ENCODE measurements around the gene PAPOLA.

PAPOLA gene

DNA sequence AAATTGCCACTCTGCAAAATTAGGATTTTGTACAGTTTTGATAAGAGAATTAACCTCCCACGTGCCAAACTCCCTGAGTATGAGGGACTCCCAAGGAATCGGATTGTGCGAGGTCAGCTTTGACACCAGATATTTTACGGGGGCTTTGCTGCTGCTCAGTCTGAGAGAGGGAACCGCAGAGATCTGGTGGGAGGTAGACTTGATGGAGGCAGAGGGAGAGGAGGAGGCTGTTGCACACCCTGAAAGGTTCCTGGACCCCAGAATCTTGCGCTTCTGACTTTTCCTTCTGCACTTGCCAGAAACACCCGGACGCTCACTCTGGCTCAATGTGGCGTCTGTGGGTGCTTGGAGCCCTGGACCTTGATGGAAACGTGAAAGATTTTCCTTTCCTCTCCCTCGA, 83.9 kb downstream of the PAPOLA start:
- no peak for DNase-seq (ENCODE audit: low read depth, low spot score)

- DNase-seq (ENCODE audit: low read depth, low spot score), result no peak
These were observed 85.0 kb downstream of the PAPOLA start for GRCh38 chr14:96586921-96587822.

- no peak for DNase-seq (ENCODE audit: low read depth, low spot score)
These were observed 85.7 kb downstream of the PAPOLA start for GRCh38 chr14:96587823-96588385.

GRCh38 chr14:96588410-96589257, 86.5 kb downstream of the PAPOLA start:
- DNase-seq (ENCODE audit: low read depth, low spot score), result no peak

DNA sequence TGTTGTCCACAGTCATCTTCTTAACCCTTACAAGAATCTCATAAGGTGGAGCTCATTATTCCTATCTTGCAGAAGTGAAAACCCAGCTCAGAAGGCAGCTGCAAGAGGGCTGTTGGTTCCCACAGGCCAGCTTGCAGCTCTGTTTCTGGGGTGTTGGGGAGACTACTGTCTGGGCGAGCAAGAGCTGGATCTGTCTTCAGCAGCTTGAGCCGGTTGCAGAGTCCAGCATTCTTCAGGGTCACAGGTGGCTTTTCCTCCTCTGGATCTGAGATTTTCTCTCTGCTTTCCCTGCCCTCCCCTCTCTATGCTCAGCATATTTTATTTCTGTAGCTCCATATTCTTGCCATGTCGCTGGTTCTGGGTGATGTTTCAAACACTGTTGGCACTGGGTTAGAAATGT, 87.4 kb downstream of the PAPOLA start:
- no peak for DNase-seq (ENCODE audit: low read depth, low spot score)

DNA sequence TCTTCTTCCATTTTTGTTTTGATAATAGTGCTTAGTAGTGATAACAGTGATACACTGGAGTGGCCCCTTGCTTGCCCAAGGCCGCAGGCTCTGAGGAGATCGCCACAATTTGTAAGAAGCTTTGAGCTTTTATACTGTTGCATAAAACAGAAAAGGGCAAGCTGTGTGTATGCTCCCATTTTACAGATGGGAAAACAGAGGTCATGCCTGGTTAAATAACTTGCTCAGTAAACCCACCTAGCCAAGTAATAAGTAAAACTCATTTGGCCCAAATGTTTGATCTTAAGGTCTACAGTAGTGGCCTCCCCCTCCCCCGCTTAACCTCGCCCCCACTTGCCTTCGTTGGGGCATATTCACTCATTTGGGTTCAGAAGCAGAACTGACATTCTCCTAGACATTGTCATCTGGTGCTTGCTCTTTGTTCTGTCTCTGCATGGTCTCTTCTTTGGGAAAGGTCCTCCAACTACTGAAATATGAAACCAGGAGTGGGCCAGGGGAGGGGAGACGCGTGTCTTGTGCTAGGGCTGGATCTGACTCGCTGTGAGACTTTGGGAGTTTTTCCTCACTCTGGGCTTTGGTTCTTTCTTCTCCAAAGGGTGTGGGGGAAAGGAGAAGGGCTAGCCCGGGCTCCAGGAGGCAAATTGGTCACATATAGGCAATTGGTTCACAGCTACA, 88.1 kb downstream of the PAPOLA start:
- DNase-seq (ENCODE audit: low read depth, low spot score), result no peak

DNA sequence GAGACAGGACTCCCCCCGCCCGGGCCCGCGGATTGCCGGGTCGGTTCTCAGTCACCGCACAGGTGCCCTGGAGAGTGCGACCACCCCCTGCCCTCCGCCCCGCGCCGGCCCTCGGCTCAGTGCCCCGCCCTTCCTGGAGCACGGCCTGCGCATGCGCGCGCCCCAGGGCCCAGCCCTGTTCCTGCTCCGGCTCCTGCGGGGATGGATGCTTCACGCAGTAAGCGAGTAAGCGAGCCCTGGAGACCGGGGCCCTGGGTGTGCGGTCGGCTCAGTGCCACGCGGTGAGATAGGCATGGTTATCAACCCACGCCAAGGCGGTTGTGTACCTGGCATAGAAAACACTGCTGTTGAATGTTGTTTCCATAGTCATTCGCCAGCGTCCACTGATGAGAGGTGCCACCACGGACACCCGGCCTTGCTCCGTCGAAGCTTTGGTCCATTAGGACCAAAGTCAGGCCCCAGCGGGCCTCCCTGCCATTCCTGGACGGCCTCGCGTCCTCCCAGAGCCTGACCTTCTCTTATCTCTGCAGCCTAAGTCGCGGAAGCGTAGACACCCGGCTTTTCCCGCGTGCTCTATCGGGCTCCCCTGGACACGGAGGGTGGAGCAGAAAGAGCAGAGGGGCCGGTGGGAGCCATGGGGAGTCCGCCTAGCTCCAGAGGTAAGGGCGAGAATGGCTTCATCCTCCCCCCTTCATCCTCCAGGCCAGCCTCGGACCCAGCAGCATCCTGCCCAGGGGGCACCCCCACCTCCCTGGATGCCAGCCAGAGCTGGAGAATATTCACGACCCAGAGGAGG, 90.6 kb downstream of the PAPOLA start:
- no peak for DNase-seq (ENCODE audit: low read depth, low spot score)

DNA sequence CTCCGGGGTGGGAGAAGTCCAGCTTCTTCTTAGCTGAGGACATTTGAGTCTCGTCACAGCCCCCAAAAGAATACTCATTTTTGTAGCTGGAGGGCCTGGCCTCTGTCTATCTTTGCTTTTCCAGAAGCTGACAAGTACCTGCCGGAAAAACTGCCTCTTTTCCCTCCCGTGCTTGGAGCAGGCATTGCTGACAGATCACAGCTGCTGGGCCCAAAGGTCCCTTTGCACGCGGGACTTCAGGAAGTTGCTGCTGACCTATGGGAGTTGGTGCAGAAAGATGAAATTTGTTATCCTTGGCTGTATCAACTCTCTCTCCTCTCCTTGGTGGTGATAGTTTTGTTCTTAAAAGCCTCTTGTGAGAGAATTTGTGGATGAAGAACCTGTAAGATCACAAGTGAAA, 92.8 kb downstream of the PAPOLA start:
- no peak for DNase-seq (ENCODE audit: low read depth, low spot score)

DNA sequence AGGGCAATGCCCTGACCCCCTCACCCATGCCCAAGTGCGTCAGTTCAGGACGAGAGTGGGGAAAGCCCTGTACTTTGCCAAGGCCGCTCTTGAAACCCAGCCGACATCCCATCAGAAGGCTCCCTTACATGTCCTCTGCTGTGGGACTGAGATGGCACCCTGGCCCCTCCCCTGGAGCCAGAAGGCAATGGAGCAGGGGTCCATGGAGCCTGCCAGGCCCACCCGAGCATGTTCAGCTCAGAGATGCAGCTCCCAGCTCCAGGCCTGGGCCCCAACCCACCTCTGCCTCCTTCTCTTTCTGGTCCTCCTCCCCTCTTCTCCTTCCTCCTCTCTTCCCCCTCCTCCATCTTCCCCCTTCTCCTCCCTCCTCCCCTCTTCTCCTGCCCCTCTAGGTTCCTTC, 95.5 kb downstream of the PAPOLA start:
- DNase-seq (ENCODE audit: low read depth, low spot score), result no peak

GRCh38 chr14:96598332-96598928, 96.2 kb downstream of the PAPOLA start:
- no peak for DNase-seq (ENCODE audit: low read depth, low spot score)

GRCh38 chr14:96599076-96599475, 96.9 kb downstream of the PAPOLA start:
- no peak for DNase-seq (ENCODE audit: low read depth, low spot score)

DNA sequence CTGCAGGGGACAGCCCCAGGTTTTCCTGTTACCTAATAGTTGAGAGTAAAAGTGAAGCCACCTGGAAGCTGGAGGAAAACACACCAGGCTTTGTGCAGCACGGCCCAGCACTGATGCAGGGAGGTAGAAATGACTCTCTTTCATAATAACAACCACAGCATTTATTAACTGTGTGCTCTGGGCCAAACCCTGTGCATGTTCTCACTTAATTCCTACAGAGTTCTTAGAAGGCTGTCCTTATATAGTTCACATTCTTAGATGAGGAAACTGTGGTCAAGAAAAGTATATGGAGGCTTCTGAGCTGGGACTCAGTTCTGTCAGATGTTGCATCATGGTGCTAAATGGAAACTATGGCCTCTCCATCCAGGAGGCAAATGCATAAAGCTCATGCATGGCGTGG, 100.0 kb downstream of the PAPOLA start:
- no peak for DNase-seq (ENCODE audit: low read depth, low spot score)

DNA sequence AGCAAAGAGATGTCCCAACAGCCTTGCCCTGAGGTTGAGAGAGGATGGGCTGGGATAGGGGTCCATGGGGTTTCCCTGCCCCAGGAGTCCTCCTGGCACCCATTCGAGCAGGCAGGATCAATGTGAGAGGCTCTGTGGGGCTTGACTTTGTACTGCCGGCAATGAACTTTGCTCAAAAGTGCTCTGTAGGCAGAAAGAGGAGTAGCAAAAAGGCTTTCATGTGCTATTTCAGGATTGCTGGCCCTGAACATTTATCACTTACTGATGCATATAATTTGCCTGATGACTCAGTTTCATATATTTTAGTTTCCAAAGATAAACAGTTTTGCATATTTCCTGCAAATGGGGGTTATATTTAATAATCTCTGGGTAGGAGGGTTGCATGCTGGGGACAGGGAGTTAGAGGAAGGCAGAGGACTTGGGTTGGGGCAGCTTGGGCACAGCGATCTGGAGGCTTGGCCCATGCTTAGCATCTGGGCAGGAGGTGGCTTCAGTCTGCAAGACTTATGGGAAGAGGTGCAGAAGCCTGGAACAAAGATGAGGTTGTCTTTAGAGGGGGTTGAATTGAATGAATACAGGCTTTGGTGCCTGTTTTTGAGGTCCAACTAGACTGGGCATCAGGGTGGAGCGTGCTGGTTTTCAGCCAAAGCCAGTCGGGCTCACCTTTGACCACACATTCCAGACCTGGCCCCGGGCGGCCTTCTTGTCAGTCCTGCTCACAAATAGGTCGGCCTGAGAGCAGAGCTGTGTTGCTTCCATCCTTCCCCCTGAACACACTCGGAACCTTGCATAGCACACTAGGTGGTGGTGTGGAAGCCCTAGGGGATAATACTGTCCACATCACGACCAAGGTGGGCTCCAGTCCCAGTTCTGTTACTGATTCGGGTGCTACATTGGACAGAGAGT, 101.4 kb downstream of the PAPOLA start:
- no peak for DNase-seq (ENCODE audit: low read depth, low spot score)

DNA sequence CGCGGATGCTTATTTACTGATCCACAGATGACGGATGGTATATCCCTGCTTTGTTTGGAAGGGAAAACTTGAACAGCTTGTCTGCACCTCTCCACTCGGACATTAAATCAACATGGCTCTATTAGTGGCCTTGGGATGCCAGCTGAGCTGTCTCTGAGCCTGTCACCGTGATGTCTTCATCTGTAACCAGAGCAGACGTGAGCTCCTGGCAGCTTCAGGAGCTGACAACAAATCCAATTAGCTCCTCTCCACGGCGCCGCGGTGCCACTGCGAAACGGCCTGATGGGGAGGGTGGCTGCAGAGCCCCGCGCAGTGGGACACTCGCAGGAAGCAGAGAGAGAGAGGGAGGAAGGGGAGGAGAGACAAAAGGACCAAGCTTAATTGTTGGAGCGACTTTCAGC, 112.3 kb downstream of the PAPOLA start:
- no peak for DNase-seq (ENCODE audit: low read depth, low spot score)

- DNase-seq (ENCODE audit: low read depth, low spot score), result no peak
These were observed 114.1 kb downstream of the PAPOLA start for GRCh38 chr14:96616161-96616721.
